UCSD-AML1 (cell line): ENCODE data around the gene AP5Z1.
A peak's percentile ranks its signal among the peaks of the same experiment; 100 is the strongest.

Experiments used
- DNase-seq: peaks from one replicate; lab custom pipeline; 2025; ENCODE audit not compliant: unreplicated experiment; lab: John Stamatoyannopoulos, UW

Gene AP5Z1

DNA sequence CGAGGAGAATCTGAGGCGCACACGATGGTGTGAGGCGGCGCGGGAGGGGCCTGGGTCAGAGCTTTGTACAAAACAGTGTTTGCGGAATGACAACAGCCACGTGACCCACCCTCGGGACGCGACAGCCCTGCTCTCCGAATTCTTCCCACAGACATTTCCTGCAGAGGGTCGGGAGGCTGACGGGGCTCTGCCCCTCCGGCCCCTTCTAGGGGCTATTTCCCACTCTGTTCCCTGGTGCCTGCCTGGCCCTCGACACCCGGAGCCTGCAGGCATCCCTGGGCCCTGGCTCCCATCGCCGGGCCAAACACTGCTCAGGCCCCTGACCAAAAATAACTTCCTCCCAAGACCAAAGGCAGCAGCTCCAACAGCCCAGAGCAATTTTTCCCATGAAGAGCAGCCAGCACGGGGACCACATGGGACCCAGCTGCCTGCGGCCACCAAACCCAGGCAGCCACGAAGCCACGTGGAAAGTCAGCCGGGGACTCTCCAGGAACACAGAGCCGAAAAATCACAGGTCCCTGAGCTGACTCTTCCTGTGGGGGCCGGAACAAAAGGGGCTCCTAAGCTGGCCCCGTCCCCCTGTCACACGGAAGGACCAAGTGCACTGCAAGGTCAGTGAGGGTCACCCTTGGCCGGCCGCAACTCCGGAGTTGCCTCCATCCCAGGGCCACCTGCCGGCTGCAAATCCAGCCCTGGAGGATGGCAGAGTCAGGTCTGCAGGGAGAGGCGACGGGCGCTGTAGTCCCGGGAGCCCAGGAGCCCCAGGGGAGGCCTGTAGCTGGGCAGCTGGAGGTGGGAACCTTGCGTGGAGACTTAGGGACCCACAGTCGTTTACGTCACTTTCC, 44.4 kb downstream of the AP5Z1 start:
- DNase-seq = no peak

GRCh38 chr7:4820405-4820966, 45.1 kb downstream of the AP5Z1 start:
- DNase-seq = no peak

DNA sequence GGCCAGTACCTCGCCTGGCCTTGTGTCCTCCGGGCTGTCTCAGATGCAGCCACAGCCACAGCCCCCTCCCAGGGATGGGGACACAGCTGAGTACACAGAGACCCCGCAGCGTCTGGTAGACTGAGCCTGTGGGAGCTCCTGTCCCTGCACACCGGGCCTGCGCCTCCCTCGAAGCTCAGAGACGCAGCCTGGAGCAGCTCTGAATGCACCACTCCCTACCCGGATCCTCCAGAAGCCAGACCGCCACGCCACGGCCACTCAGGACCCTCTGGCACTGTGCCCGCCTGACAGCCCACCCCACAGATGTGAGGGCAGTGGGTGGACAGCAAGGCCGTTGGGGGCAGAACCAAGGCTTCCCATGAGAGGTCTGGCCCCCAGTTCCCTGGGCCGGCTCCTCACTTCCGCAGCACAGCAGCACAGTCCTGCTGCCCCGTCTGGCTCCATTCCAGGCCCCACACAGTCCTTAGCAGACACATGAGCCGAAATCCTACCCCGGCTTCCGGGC, 45.6 kb downstream of the AP5Z1 start:
- DNase-seq = no peak

DNA sequence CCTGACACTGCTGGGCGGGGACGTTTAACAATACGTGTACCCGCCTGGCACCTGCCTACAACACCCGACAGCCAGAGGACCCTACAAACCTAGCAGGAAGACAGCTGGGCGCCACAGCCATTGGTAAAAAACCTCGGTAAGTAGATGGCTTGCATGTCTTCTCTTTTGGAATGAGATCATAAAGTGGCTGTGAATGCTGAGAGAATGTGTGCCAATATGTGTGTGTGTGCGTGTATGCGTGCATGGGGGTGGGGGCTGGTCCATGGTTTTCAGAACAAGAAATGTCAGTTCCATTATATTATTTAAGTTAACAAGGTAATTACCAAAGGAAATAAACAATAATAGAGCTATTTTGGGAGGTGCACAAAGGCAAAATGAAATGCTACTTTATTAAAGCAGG, 47.3 kb downstream of the AP5Z1 start:
- no peak for DNase-seq

DNA sequence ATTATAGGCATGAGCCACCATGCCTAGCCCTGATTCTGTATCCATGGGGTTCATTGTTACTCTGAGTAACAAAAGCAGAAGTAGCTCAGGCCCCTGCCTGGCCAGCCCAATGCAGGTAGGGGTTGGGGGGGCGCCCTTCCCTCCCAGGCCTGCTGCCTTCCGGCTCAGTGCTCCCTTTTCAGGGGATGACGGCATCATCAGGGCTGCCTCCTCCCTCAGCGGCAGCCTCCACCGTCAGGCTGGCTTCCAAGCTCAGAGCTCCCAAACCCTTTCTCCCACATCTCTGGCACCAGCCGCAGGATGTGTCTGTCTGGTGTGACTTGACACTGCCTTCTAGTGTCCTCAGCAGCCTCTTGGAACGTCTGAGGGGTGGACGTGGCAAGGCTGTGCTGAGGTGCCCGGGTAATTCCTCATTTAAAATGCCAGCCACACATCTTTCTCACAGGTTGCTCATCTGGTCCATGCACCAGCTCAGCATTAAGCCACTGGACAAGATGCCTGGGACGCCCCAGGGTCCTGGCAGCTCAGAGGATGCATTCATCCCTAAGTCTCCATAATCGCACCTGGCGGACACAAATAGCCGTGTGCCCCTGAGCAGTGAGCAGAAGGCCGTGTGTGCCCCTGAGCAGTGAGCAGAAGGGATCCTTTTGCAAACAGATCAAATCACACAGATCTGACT, 48.2 kb downstream of the AP5Z1 start:
- peak; percentile 22 for DNase-seq

- DNase-seq = no peak
Observed at GRCh38 chr7:4824120-4824775, 48.8 kb downstream of the AP5Z1 start.

- DNase-seq = no peak
Observed at GRCh38 chr7:4825081-4825480, 49.7 kb downstream of the AP5Z1 start.

DNA sequence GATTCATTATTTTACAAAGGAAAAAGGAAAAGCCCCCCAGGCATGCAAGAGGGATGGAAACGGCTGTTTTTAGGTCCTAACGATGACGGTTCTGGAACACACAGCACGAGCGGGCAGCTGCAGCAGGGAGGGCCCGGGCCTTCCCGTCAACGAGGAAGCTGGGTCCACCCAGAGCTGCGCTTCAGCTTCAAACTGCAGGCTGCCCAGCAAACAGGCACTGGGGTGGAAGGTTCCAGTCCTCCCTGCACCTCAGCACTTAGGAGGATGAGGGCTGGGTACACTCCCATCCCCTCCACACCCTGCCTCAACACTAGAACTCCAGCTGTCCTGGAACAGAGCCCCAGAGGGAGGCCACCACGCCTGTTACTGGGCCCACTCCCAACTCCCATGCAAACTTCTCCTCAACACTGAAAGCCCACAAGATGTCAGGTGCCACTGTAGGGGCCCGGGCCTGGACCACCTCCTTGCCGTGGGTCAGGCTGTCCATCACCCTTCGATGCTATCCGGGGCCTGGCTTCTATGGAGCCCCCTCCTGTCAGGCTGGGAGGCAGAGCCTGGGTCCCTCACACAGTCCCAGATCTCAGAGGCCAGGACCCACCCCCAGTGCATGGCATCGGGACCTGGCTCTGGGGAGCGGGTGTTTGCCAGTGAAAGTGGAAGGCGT, 53.4 kb downstream of the AP5Z1 start:
- no peak for DNase-seq

DNA sequence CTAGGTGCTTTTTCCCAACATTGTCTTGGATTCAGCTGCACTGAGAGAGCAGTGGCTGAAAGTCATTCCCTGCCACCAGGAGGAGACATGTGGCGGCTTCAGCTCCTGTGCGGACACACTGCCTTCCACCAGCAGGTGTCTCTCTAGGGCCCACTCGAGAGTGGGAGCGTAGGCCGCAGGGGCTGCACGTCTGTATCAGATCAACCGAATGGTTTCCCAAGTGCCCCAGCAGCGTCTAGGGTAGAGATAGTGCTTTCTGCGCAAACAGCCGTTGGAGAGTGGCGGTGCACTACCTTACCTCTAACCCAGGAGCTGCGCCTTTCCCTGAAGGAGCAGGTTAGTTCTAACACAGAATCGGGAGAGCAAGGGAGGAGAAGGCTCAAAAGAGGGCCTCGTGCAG, 54.8 kb downstream of the AP5Z1 start:
- peak; percentile 57 for DNase-seq

- DNase-seq = no peak
Observed at GRCh38 chr7:4831723-4832495, 56.5 kb downstream of the AP5Z1 start.

GRCh38 chr7:4832711-4833110, 57.3 kb downstream of the AP5Z1 start:
- no peak for DNase-seq

GRCh38 chr7:4833176-4833575, 57.8 kb downstream of the AP5Z1 start:
- no peak for DNase-seq

DNA sequence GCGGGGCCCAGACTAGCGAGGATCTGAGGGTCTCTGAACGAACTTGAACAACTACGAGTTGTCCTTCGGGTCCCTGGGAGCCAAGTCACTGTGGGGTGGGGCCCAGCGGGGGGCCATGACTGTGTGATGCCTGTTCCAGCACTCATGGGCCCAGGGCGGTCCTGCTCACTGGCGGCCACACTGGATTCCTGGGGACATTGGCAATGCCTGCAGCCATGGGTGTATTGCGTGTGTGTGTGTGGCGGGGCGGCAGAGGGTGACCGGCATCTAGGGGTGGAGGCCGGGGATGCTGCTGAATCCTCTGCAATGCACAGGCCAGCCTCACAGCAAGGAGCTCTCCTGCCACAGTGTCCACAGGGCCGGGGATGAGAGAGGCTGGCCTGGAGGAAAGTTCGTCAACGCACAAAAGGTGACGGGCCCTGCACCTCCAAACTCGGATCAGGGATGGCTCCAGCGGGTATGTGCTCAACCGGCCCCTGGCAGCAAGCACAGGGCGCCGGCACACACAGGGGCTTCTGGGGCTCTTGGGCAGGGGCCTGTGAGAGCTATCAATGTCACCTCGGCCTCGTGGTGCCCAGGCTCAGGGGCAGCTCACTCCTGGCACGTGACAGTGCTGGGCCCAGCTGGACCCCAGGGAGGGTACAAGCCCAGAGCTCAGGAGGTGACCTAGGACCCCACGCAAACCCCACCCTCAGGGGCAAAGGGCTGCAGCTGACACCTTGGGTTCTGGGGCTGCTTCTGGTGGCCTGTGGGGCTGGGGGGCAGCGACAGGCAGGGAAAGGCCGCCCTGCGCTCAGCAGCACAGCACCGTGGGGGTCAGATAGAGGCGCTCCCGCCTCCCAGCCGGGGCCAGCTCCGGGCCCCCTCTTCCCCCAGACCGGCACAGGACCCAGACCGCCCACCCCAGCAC, 58.5 kb downstream of the AP5Z1 start:
- DNase-seq = no peak

DNA sequence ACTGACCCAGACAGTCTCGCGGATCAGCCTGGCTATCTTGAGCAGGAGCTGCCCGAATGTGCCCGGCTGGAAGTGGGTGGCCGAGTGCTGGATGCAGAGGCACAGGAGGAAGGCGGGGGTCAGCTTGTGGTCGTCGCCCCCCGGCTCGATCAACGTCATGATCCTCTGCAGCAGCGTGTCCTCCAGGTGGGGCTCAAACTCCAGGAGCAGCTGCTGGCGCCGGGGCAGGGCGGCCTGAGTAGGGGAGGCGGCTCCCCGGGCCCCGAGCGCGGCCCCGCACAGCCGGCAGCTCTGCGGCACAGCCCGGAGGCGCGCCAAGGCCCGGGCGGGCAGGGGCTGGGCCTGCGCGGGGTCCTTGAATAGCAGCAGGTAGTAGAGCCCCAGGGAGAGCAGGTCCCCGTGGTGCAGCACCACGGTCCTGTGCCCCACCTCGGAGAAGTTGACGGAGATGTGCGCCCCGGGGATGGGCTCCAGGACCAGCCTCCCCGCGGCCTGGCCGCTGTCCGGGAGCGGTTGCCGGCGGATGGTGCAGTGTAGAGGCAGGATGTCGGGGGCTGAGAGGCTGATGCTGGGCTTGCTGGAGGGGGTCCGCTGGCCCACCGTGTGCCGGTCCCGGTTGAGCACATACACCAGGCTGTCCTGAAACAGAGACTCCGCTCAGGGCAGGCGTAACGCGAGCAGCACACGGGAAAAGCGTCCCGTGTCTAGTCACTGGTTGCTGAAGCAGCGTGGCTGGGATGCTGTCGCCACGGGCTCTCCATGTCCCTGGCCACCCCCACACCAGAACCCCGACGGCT, 59.4 kb downstream of the AP5Z1 start:
- DNase-seq = no peak

GRCh38 chr7:4835398-4836205, 60.2 kb downstream of the AP5Z1 start:
- no peak for DNase-seq

- DNase-seq = no peak
Observed at GRCh38 chr7:4836206-4836661, 60.8 kb downstream of the AP5Z1 start.

DNA sequence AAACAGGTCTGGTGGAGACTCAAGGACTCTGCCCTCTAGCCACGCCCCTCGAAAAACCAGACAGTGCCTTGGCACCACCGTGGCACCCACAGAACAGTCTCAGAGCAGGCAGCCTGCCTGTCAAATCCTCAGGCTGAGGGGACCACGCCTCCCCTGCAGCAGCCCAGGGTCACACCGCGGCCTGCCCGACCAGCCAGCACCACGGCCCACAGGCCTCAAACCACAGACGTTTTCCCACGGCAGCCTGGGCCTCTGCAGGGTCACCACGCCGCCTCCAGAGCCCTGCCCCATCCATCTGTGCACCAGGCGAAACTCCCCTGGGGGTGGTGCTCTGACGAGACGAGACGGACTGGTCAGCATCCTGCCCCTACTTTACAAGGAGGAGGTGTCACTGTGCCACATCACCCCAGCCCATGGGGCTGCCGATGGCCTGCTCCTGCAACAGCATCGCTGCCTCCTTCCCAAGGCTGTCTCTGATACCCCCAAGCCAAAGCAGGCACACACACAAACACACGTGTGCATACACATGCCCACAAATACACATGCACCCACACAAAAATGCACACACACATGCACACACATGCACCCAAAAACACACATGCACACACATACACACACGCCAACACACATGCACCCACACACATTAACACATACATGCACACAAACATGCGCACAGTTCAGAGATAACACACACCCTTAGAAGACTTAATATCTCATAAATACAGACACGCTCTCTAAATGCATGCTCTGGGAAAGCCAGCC, 61.8 kb downstream of the AP5Z1 start:
- DNase-seq = peak; percentile 11
